Type B pancreatic cell (in vitro differentiated cells): ENCODE results near the gene GLIS1. TPM values are rescaled to one million over a fixed set of nuclear protein-coding genes. Genes with fewer than 3 reads are reported as not detected.
A peak's percentile ranks its signal among the peaks of the same experiment; 100 is the strongest.

ENCODE experiments used
- DNase-seq: peaks from one replicate; pipeline ENCODE4 v3.0.0; 2021; ENCODE audit warnings: mixed read lengths; ENCODE audit not compliant: unreplicated experiment; ENCODE audit errors: extremely low spot score
- H3K27ac Mint-ChIP-seq: 2 replicates; pipeline ENCODE4 v1.8.0; 2021; ENCODE audit warnings: mild to moderate bottlenecking, mixed read lengths
- H3K27me3 Mint-ChIP-seq: 2 replicates; pipeline ENCODE4 v1.8.0; 2021; ENCODE audit warnings: mixed read lengths
- H3K36me3 Mint-ChIP-seq: 2 replicates; pipeline ENCODE4 v1.8.0; 2021; ENCODE audit warnings: mixed read lengths
- H3K4me1 Mint-ChIP-seq: one replicate; pipeline ENCODE4 v1.8.0; 2021; ENCODE audit warnings: mixed read lengths; ENCODE audit not compliant: unreplicated experiment
- H3K4me3 Mint-ChIP-seq: 2 replicates; pipeline ENCODE4 v1.8.0; 2021; ENCODE audit warnings: mild to moderate bottlenecking, mixed read lengths
- H3K9me3 Mint-ChIP-seq: 2 replicates; pipeline ENCODE4 v1.8.0; 2021; ENCODE audit warnings: mixed read lengths
- CTCF ChIP-seq: fragments of 200-600 bp; sonication (generic); conservative IDR thresholded peaks from 2 replicates; pipeline ENCODE4 v1.5.0; 2021; ENCODE audit warnings: antibody characterized with exemption, mild to moderate bottlenecking
- total RNA-seq: library from RNA; stranded (reverse); gene quantifications from 2 replicates; pipeline ENCODE4 v1.2.1, GENCODE V29; 2021; ENCODE audit warnings: low replicate concordance

The GLIS1 gene
- total RNA-seq, 1 donor from 2014 or later, result 2.1 TPM

- H3K27ac Mint-ChIP-seq, result no peak overlapping the region
- no peaks in the 10 kb centered on the region for H3K9me3 Mint-ChIP-seq
- H3K4me3 Mint-ChIP-seq, result no peak overlapping the region
- peak; percentile 44 for DNase-seq
- H3K36me3 Mint-ChIP-seq, result no peaks in the 10 kb centered on the region
- TF ChIP-seq CTCF, result no peak
- H3K4me1 Mint-ChIP-seq, result peaks cover 25% of the 10 kb centered on the region
- H3K27me3 Mint-ChIP-seq, result peaks cover 7% of the 10 kb centered on the region
Observed at GRCh38 chr1:53642215-53642555, 96.8 kb downstream of the GLIS1 start.

GRCh38 chr1:53641481-53642214 lies 97.3 kb downstream of the GLIS1 start:
- H3K4me1 Mint-ChIP-seq, result peaks cover 25% of the 10 kb centered on the region
- H3K9me3 Mint-ChIP-seq, result no peaks in the 10 kb centered on the region
- H3K36me3 Mint-ChIP-seq, result no peaks in the 10 kb centered on the region
- DNase-seq, result peak; percentile 57
- H3K27me3 Mint-ChIP-seq, result peaks cover 7% of the 10 kb centered on the region
- no peak for TF ChIP-seq CTCF
- H3K27ac Mint-ChIP-seq, result no peak overlapping the region
- H3K4me3 Mint-ChIP-seq, result no peak overlapping the region

- DNase-seq, result peak; percentile 39
- Mint-ChIP-seq H3K36me3 (no peaks in the 10 kb centered on the region), H3K4me1 (peaks cover 25% of the 10 kb centered on the region)
Observed at GRCh38 chr1:53640701-53641075, 98.3 kb downstream of the GLIS1 start.

GRCh38 chr1:53639996-53640700 lies 98.8 kb downstream of the GLIS1 start:
- no peak overlapping the region for H3K4me3 Mint-ChIP-seq
- TF ChIP-seq CTCF, result no peak
- peak; percentile 57 for DNase-seq

More at GRCh38 chr1:53640701-53641075, 98.3 kb downstream of the GLIS1 start:
- peaks cover 5% of the 10 kb centered on the region for H3K27me3 Mint-ChIP-seq
- no peak for TF ChIP-seq CTCF
- H3K9me3 Mint-ChIP-seq, result no peaks in the 10 kb centered on the region
- no peak overlapping the region for H3K4me3 Mint-ChIP-seq
- no peak overlapping the region for H3K27ac Mint-ChIP-seq

GRCh38 chr1:53639251-53639763 lies 99.7 kb downstream of the GLIS1 start:
- Mint-ChIP-seq H3K4me3 (no peak overlapping the region), H3K36me3 (no peaks in the 10 kb centered on the region), H3K4me1 (peaks cover 16% of the 10 kb centered on the region), H3K27me3 (peaks cover 5% of the 10 kb centered on the region), H3K27ac (no peak overlapping the region), H3K9me3 (no peaks in the 10 kb centered on the region)
- DNase-seq, result peak; percentile 51
- TF ChIP-seq CTCF, result no peak

More at GRCh38 chr1:53639996-53640700, 98.8 kb downstream of the GLIS1 start:
- no peak overlapping the region for H3K27ac Mint-ChIP-seq
- H3K36me3 Mint-ChIP-seq, result no peaks in the 10 kb centered on the region
- peaks cover 5% of the 10 kb centered on the region for H3K27me3 Mint-ChIP-seq
- H3K9me3 Mint-ChIP-seq, result no peaks in the 10 kb centered on the region
- H3K4me1 Mint-ChIP-seq, result peaks cover 20% of the 10 kb centered on the region
